Skeletal muscle tissue (tissue), 4 donors: Measurements from ENCODE around the gene STC2. TPM values are rescaled to one million over a fixed set of nuclear protein-coding genes. Genes with fewer than 3 reads are reported as not detected.
"Not testable (repeated sequence)": the region's sequence is repeated elsewhere in the genome, so short reads cannot be mapped to it uniquely, and the experiment has no call there.

Source experiments
- H3K27ac ChIP-seq: one replicate; pipeline ENCODE4 v1.7.0; 2013; ENCODE audit warnings: mild to moderate bottlenecking, low read depth, low read length, inconsistent platforms
- H3K27me3 ChIP-seq, 3 donors: one replicate each; pipeline ENCODE4 v1.7.0; 2013; ENCODE audit warnings: low read length in 3 of 3; ENCODE audit not compliant: control insufficient read depth in 3 of 3, insufficient read depth in 3 of 3
- H3K36me3 ChIP-seq, 3 donors: one replicate each; pipeline ENCODE4 v1.7.0; 2013; ENCODE audit warnings: low read length in 3 of 3; ENCODE audit not compliant: control insufficient read depth in 3 of 3, insufficient read depth in 3 of 3
- H3K4me1 ChIP-seq, 3 donors: one replicate each; pipeline ENCODE4 v1.7.0; 2013; ENCODE audit warnings: low read length in 3 of 3, mild to moderate bottlenecking in 3 of 3; ENCODE audit not compliant: control insufficient read depth in 3 of 3, insufficient read depth in 3 of 3
- H3K4me3 ChIP-seq, 3 donors: one replicate each; pipeline ENCODE4 v1.7.0; 2013; ENCODE audit warnings: low read length in 3 of 3
- H3K9ac ChIP-seq, 3 donors: one replicate each; pipeline ENCODE4 v1.7.0; 2013; ENCODE audit warnings: low read length in 3 of 3, mild to moderate bottlenecking in 3 of 3, moderate library complexity in 2 of 3, low read depth in 1 of 3
- H3K9me3 ChIP-seq, 3 donors: one replicate each; pipeline ENCODE4 v1.7.0; 2013; ENCODE audit warnings: low read length in 3 of 3; ENCODE audit not compliant: control insufficient read depth in 3 of 3
- total RNA-seq: library from RNA; depleted of rRNA; stranded (reverse); fragments of >200 nt; gene quantifications from one replicate; pipeline ENCODE4 v1.2.3, GENCODE V29; 2014
- donor health status: Osteomylitis.

STC2 gene, protein sequence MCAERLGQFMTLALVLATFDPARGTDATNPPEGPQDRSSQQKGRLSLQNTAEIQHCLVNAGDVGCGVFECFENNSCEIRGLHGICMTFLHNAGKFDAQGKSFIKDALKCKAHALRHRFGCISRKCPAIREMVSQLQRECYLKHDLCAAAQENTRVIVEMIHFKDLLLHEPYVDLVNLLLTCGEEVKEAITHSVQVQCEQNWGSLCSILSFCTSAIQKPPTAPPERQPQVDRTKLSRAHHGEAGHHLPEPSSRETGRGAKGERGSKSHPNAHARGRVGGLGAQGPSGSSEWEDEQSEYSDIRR
- total RNA-seq: 3.1 TPM

DNA sequence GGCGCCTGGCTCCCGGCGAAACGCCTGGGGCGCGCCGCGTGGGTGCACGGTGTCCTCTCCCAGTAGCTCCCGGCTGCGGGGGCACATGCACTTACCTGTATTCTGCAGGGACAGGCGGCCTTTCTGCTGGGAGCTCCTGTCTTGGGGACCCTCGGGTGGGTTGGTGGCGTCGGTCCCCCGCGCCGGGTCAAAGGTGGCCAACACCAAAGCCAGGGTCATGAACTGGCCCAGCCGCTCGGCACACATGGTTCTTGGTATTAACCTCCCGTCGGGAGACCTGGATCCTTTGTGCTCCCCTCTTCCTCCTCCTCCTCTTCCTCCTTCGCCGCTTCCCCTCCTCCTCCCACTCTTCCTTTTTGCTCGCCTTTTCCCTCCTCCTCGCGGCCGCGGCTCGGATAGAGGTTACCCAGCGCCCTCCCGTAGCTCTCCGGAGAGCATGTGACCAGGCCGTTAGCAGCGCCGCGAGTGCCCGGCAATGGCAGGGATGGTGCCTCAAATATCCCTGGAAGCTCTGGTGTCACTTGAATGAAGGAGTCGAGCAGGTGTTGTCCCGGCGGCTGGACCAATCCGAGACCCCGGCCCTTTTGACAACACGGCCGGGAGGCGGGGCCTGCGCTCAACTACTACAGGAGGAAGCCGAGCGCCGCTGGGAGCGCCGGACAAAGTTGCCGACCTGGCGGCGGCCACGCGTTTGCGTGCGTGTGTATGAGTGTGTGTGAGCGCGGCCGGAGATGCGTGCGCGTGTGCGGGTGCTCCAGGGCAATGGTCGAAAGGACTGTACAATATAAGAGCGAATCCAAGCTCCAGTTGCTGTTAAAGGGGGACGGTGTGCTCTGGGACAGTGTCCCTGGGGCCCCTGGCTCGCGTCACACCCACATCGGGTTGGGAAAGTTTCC, at the start of gene STC2:
Gene STC2 (minus strand): TSS at position 467 of the 896 bp plus-strand sequence. CDS start 221 bp downstream, at position 246.
- Histone ChIP-seq H3K27ac (peak within 1 kb of the TSS; percentile 74), H3K9ac (peak within 1 kb of the TSS; percentile 79 to 93 (median 79)), H3K4me1 (peaks cover 23 to 43% (median 34%) of the 10 kb centered on the region in 3 donors), H3K9me3 (no peaks in the 10 kb centered on the region), H3K27me3 (peaks cover 13 to 20% (median 15%) of the 10 kb centered on the region in 3 donors), H3K36me3 (peaks cover 0 to 8% (median 3%) of the 10 kb centered on the region in 3 donors), H3K4me3 (peak within 1 kb of the TSS; percentile 75 to 89 (median 80))

DNA sequence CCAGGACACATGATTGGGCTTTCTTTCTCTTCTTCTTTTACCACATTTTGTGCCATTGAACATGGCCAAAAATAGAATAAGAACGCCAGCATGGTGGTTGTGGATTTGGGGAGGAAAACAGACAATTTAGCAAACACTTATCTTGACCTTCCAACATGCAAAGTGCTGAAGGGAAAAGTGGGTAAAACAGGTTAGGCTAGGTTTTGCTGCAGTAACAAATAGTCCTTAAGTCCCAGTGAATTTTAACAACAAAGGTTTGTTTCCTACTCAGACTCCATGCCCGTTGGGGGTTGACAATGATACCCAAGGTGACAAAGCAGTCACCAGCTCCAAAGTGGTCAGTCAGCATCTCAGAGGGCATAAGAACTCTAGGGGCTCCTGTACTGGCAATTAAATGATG, 43.2 kb upstream of the STC2 start:
- Histone ChIP-seq H3K9ac (no peak overlapping the region), H3K27me3 (peaks cover 0 to 2% (median 0%) of the 10 kb centered on the region in 3 donors), H3K4me3 (no peak overlapping the region), H3K27ac (no peak overlapping the region), H3K36me3 (no peaks in the 10 kb centered on the region), H3K4me1 (no peaks in the 10 kb centered on the region), H3K9me3 (peaks cover 0 to 4% (median 3%) of the 10 kb centered on the region in 3 donors)

DNA sequence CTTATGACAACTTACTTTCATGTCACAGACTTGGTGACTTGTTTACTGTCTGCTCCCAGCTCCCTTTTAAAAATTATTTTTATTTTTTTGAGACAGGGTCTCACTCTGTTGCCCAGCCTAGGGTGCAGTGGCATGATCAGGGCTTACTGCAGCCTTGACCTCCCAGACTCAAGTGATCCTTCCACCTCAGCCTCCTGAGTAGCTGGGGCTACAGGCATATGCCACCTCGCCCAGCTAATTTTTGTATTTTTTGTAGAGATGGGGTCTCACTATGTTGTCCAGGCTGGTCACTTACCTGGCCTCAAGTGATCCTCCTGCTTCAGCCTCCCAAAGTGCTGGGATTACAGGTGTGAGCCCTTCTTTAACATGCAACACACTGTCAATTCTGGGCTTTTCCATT, 35.2 kb upstream of the STC2 start:
- H3K36me3 ChIP-seq, H3K9me3 ChIP-seq, H3K9ac ChIP-seq, H3K27ac ChIP-seq, H3K4me1 ChIP-seq, H3K27me3 ChIP-seq, H3K4me3 ChIP-seq: not testable (repeated sequence)

DNA sequence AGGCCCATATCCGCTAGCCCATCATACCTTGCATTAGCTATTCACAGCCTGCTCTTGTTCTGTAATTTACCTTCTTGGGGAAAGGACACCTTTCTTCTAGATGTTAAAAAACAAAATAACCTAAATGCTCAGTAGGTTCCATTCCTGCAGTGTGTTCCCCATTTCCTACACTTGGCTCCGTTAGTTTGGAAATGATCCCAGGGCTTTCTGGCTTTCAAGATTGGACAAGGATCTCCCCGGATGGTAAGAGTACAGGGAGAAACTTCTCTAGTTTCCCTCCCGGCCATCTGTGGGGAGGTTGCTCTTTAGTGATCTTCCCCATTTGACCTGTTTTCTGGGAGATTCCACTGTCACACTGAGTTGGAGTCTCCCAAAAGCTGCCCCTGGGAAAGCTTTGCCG, 27.3 kb upstream of the STC2 start:
- no peak overlapping the region for H3K9ac ChIP-seq
- H3K27me3 ChIP-seq: no peaks in the 10 kb centered on the region
- peaks cover 0 to 10% (median 3%) of the 10 kb centered on the region in 3 donors for H3K4me1 ChIP-seq
- H3K36me3 ChIP-seq: no peaks in the 10 kb centered on the region
- no peak overlapping the region for H3K27ac ChIP-seq
- no peaks in the 10 kb centered on the region for H3K9me3 ChIP-seq
- H3K4me3 ChIP-seq: no peak overlapping the region

DNA sequence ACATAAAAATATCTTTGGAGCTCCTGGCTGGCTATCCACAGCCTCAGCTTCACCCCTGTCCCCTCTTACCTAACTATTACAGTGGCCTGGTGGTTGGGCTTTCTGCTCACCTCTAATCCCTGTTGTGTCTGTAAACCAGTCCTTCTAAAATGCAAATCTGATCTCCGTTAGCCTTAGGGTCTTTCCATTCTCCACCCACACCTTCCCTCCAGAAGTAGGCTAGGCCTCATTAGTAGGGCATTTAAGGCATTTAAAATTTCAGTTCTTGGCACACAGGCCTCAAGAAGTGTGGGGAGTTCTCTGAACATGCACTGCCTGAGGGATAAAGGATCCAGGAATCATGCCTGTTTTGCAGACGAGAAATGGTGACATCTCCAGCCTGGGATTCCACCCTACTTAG, 26.4 kb upstream of the STC2 start:
- H3K9me3 ChIP-seq: no peaks in the 10 kb centered on the region
- no peak overlapping the region for H3K27ac ChIP-seq
- peaks cover 0 to 10% (median 3%) of the 10 kb centered on the region in 3 donors for H3K4me1 ChIP-seq
- no peak overlapping the region for H3K9ac ChIP-seq
- H3K27me3 ChIP-seq: no peaks in the 10 kb centered on the region
- H3K36me3 ChIP-seq: no peaks in the 10 kb centered on the region
- no peak overlapping the region for H3K4me3 ChIP-seq

DNA sequence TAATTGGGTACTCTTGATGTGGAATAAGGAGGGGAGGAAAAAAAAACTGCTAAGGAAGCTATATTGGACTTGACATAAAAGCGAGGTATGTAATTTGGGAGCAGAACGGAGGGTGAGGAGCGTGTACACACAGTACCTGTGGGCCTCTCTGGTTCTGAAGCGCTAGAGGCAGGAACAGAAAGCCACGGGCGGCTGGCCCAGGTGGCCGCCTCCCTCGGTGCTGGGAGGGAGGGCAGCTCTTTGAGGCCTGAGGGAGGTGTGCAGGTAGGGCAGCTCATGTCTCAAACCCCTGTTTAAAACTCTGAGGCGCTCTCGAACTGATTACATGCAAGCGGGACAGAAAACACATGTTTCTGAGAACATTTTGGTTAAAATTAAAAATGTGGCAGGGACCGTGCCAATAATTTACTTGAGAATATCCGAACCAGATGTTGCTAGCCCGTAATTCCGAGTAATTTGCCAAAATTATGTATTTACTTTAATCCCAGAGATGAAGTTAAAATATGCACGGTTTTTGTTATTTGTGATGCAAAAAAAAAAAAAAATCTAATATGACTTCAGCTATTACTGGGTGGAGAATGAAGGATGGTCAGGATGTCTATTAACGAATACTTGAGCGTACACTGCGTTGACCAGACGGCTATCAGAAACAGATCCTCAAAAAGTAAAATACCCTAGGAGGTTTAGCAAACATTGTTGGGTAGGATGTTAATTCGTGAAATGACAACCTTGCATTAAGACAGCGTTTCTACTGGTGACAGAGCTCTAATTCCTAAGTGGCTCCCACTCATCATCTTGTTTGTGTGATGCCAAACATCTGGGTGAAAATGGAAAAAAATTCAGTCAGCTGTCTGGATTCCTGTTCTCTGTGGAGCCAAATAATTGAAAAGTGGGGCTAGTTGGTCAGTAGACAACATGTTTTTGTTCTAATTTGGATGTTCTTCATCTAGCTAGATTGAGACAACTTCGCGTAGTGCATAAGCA, 24.4 kb upstream of the STC2 start:
- no peaks in the 10 kb centered on the region for H3K27me3 ChIP-seq
- H3K36me3 ChIP-seq: no peaks in the 10 kb centered on the region
- H3K4me1 ChIP-seq: peaks cover 0 to 10% (median 3%) of the 10 kb centered on the region in 3 donors
- no peaks in the 10 kb centered on the region for H3K9me3 ChIP-seq
- no peak overlapping the region for H3K9ac ChIP-seq
- no peak overlapping the region for H3K27ac ChIP-seq
- H3K4me3 ChIP-seq: no peak overlapping the region

DNA sequence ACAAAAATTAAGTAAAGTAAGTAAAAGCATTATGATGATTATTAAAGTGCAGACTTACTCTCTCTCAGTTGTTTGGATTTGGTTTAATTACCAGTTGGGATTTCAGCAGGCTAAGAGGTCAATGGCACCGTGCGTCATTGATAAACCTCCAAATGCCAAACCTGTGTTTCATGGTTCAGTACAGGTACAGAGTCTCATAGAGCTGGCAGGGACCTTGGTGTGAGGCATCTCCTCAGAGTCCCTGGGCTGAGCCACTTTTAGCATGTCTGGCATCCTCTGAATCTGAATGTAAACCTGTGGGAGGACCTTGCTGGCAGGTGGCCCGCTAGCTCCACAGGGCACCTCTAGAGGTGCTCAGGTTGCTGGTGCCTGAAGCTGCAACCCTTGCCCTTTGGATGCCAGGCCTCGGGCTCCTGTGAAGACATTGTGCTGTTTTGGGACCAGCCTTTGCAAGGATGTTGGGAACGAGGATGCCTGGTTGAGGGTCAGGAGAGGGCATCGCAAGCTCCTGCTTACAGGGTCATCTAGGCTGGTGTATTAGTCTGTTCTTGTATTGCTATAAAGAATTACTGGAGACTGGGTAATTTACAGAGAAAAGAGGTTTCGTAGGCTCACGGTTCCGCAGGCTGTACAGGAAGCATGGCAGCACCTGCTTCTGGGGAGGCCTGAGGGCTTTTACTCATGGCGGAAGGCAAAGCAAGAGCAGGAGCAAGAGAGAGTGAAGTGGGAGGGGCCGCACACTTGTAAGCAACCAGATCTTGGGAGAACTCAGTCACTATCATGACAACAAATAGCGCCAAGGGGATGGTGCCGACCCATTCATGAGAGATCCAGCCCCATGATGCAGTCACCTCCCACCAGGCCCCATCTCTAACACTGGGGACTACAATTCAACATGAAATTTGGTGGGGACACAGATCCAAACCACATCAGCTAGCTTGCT, 14.9 kb upstream of the STC2 start:
- Histone ChIP-seq H3K4me3 (no peak overlapping the region), H3K27ac (no peak overlapping the region), H3K4me1 (no peaks in the 10 kb centered on the region), H3K36me3 (no peaks in the 10 kb centered on the region), H3K9me3 (no peaks in the 10 kb centered on the region), H3K9ac (no peak overlapping the region), H3K27me3 (peaks cover 0 to 10% (median 0%) of the 10 kb centered on the region in 3 donors)

DNA sequence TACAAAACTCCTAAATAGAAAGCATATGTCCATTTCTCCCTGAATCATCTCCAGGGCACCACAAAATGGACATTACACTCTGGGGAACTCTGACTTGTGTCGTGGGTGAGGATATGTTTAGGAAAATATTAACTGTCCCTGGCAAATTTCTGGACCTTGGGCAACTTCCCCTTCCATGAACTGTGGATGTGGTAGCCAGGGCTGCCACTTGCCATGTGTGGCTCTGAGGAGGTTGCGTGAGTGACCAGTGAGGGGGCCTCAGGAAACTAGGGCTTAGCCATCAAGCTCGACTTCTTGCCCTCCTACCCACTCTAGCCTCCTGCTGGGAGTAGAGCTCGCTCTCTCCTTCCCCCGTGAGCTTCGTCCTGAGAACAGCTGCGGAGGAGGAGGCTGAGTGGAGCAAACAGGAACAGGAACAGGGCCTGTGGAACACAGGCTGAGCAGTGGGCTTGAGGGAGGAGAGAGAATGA, 13.8 kb upstream of the STC2 start:
- Histone ChIP-seq H3K27me3 (peaks cover 0 to 10% (median 0%) of the 10 kb centered on the region in 3 donors), H3K36me3 (no peaks in the 10 kb centered on the region), H3K9me3 (no peaks in the 10 kb centered on the region), H3K27ac (no peak overlapping the region), H3K4me3 (no peak overlapping the region), H3K9ac (no peak overlapping the region), H3K4me1 (no peaks in the 10 kb centered on the region)
